ENCODE data around the gene KCNQ1OT1.

KCNQ1OT1 gene

DNA sequence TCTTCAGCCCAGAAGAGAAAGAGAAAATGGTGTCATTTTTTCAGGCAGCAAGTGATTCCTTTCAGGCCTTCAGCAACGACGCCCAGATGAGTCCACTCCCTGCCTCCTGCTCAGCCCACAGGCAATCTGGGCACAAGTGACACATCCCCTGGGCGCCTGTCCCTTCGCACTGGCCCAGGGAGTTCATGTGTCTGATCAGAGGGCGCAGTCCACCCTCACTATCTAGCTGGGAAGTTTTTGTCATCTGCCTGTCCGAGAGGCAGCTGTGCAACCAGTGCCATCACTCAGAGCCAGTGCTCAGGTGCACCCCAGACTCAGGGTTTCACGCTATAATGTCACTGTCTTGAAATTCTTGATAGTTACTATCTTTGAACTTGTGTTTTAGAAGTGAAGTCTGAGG, 1.4 kb upstream of the KCNQ1OT1 start:
- no peak for DNase-seq

DNA sequence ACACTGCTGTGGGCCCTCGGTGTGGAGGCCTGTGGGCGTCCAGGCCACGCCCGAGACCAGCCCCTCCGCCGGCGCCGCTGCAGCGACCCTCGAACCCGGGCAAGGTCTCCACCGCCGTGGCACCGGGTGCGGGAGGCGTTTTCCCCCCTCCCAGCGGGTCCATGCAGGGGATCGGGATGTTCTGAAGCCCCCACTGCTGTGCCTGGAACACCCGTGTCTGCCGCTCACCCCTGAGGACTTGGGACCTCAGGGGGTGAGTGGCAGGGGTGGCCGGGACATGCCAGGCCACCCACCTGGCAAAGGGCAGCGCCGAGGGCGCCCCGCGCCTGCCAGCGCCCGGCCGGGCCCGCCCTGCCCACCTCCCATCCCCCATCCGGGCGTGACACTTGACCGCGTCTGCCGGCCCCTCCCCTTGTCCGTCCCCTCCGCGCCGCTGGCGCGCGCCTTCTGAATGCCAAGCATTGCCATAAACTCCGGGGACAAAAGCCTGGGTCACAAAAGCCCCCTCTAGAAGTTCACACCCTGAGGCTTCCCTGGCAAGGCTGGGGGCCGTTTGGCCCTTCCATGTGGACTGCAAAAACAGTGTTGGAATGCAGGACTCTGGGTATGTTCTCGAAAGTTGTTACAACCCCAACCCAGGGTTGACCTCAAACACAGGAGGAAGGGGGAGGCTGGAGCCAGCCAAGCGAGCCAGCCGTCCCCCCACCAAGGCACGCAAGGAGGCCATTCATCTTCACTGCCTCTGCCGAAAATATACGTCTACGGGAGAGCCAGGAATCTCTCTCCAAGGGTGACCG, 819 bp upstream of the KCNQ1OT1 start:
- DNase-seq = no peak

DNA sequence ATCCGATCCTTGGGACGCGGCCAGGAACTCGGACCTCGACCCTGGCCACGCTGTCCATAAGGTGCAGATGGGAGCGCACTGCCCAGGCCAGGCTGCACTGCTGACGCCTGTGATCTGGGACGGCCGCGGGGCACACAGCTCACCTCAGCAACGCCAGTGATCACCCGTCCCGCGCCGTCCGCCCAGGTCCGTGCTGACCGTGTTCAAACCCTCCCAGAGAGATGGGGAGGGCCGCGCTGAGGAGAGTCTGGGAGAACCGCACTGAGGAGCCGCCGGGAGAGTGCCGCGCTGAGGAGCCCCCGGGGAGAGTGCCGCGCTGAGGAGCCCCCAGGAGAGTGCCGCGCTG, 636 bp downstream of the KCNQ1OT1 start:
- no peak for DNase-seq

DNA sequence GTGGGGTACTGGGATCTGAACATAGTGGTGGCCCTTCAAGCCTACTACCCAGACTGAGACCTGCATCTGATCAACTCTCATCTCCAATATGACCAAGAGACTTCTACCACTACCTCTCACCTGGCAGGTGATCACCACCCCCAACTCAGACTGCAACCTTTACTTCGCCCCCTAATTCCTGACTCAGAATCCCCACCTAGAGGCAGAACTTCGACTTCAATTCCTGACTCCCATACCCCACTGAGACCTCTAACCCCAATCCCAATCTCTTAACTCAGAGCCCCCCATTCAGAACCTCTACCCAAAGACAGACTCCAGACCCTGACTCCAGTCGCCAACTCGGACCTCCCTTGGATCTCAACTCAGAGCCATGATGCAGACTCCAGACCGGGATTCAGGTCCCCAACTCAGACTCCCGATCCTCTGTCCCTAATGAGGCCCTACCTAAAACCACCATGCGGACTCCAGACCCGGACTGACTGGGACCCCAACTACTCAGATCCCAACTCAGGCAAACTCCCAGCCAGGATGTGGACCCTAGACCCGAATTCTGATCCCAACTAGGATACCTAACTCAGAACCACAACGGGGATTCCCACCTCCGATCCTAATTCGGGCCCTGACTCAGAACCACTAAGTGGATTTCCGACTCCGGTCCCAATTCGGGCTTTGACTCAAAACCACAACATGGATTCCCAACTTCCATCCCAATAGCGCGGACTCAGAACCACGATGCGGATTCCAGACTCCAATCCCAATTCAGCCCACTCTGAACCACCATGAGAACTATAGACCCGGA, 1.2 kb downstream of the KCNQ1OT1 start:
- no peak for DNase-seq

DNA sequence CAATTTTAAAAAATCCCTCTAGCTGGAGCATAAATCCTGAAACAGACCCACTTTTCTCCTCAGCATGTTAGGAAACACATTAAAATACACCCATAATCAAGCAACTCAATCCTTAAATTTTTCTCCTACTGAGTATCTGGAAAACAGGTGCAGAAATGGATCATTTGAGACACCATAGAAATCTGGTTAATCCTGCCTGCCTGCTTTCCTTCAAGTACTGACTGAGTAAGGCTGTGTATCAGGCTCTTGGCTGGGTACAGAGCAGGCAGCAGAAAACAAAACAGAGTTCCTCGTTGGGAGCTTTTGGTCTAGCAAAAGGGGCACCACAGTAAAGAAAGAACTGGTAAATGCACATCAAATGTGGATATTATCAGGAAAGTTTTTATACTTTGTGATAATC, 1.9 kb downstream of the KCNQ1OT1 start:
- no peak for DNase-seq

DNA sequence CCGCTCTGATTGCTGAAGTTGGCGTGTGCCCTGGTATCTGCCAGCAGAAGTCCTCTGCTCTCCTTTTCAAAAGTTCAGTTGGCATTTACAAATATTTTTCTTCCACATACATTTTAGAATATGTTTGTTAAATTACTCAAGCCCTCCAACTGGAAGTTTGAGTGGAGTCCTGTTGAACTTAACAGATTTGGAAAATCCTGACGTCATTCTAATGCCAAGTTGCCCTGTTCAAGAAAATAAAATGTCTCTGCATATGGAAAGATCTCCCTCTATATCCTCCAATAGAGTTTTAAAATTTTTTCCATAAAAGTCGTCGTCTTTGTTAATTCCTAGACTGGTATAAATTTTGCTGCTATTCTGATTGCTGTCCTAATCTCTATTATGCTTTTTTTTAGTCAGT, 3.3 kb downstream of the KCNQ1OT1 start:
- no peak for DNase-seq

DNA sequence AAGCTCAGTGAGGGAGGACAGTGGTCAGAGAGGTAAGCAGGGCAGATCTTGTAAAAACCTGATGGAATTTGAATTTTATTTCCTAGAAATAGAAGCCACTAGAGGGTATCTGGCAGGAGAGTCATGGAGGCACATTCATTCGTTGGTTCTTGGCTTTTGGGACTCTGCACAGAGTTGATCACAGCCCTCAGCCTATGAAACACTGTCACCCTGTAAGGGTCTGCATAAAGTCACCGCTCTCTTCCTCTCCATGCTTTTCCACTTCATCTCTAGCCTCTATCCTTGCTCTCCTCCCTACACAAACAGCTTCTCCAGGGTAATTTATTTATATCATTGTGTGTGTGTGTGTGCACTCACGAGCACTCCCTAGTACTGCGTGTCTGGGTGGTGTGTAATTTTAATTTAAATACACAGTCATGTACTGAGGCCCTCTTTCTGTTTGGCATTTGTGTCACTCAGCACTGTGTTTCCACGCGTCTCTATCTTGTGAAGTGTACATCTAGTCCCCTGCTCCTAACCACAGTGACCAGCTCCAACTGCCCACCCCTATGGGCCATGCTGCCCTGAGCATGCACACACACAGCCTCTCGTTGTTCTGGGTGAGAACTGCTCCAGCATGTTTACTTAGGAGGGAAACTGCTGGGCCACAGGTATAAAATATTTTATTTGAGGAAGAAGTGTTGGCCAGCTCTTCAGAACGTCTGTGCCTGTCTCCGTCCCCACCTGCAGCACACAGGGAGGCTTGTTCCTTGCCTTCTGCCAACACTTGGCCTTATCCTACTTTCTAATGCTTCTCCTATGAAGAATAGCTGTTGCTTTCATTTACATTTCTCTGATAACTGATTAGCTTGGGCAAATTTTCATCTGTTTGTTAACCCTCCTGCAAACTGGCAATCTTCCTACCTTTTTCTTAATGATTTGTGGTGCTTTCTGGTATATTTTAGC, 4.5 kb downstream of the KCNQ1OT1 start:
- no peak for DNase-seq

DNA sequence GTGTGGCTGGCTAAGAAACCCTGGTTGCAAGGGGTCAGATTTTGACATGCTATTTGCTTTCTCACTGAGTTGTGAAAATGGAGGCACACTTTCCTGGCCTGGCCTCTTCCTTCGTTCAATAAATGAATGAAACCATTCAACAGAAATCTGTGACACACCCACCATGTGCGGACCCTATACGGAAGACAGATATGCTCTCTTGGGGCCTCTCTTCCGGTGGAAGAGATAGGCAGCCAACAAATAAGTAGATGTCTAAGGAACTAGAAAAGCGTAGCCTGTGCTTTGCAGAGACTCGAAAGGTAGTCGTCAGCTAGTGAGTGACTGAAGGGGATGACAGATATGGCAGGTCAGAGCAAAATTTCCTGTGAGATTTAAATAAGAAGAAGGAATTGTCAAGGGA, 5.3 kb downstream of the KCNQ1OT1 start:
- no peak for DNase-seq

DNA sequence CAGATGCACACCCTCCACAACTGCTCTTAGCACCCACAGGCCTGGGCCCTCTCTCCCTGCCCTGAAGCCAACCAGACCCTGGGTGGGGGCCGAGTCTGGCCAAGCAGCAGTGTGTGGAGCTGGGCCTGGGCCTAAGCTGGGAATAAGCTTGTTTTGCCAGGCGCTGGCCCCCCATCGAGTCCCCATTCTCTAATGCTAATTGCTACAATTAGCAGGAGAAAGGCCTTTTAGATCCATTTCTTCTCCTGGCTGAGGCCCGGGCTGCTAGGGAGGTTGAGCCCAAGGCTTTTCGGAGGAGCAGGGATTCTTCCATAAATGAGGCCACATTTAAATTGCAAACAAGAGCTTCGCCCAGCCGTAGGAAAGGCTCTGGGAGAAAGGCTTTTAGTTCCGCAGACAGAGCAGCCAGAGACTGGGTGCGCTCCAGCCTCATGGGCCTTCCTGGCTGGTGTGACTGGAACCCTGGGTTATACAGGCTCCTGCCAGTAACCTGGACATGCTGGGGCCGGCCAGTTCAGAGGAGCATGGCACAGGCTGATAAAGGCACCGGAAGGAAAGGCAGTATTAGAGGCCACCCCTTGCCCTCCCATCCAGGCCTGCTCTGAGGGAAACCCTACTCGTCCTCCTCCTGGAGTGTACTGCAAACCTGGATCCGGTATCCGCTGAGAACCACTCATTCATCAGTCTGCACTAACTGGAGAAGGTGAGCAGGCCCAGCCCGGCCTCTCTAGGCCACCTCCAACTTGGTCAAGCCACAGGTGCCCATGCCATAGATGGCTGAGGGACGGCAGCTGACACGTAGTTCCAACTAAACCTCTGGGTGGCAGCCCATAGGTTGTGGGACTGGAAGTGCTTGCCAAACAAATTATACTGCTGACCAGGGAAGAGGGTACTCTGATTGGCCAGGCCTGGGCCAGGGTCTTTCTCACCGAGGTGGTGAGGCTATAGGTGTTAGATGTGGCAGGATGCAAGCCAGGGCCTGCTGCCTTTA, 6.2 kb downstream of the KCNQ1OT1 start:
- no peak for DNase-seq

DNA sequence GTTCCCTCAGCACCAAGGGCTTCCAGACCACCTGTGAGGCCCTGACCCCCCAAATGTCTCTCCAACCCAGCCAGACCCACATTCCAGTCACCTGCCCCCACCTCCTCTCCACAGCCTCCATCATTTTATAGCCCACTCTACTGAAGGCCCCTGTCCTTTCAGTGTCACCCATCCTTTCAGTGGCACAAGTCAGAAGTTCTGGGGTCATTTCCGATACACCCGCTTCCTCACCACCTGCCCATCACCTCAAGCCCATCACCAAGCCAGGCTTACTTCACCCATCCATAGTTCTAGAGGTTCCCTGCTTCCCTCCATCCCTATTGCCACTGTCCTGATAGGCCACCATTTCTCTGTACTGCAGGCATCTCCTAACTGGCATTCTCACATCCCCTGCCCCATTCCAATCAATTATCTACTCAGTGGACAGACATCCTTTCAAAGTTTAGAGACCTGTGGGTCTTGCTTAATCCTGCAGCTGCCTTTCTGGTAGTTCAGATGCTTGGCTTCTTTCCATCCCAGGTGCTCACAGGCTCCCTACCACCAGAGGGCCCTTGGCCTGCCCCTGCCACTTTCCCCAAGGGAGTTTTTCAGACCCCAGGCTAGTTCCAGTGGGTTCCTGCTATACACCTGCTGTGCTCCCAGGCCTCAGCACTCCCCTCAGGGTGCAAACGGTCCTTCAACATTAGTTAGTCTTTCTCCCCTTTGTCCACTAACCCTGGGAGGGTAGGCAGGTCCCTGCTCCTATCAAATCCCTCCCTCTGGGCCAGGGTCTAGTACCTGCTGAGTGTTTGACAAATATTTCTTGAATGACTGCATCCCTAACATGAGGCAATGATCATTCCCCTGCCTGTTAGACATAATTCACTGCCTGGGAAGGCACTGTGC, 7.6 kb downstream of the KCNQ1OT1 start:
- DNase-seq = no peak

DNA sequence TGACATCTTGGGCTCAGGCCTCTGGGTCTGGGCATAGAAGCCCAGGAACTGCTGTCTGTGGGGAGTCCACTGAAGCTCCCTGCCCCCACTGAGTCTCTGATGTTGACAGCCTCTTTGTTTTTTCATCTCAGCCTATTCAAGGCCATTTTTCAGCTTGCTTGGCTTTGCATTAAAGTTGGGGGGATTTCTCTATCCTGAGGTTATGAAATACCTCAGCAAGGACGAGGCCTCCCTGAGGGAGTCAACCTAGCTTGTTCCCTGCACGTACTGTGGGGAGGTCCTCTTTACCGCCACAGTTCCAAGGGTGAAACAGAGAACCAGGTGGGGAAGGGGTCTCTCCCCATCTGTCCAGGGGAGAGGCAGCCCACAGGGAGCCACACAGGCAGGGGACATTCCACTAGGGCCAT, 8.4 kb downstream of the KCNQ1OT1 start:
- no peak for DNase-seq

DNA sequence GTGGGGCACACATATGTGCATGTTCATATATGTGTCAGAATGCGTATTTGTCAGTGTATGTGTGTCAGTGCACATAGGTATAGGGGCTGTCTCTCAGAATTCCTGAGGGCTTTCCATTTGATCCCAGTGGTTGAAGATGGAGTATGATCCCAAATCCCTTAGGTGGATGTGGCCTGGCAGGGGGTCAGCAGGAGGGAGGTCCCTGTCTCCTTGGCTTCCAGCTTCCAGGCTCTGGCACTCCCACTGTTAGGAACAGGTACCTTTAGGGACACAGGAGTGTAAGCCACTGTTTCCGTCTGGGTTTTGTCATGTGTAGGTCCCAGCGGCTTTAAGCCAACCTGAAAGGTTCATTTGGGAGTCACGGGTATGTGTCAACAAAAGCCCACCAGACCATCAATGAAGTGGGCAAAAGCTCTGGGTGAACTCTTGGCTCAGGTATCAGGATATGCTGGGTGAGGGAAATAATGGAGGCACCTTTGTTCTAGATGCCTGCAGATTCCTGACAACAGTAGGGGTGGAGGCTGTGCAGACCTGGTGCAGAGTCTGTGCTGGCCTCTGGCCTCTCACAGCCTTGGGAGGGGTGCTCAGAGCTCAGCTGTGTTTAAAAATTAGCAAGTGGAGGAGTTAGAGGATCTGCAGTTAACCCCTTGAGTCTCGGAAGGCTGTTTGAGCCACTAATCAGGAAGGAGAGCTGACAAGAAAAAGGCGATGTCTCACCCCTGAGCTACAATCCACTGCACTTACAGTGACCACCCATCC, 9.0 kb downstream of the KCNQ1OT1 start:
- DNase-seq = no peak

DNA sequence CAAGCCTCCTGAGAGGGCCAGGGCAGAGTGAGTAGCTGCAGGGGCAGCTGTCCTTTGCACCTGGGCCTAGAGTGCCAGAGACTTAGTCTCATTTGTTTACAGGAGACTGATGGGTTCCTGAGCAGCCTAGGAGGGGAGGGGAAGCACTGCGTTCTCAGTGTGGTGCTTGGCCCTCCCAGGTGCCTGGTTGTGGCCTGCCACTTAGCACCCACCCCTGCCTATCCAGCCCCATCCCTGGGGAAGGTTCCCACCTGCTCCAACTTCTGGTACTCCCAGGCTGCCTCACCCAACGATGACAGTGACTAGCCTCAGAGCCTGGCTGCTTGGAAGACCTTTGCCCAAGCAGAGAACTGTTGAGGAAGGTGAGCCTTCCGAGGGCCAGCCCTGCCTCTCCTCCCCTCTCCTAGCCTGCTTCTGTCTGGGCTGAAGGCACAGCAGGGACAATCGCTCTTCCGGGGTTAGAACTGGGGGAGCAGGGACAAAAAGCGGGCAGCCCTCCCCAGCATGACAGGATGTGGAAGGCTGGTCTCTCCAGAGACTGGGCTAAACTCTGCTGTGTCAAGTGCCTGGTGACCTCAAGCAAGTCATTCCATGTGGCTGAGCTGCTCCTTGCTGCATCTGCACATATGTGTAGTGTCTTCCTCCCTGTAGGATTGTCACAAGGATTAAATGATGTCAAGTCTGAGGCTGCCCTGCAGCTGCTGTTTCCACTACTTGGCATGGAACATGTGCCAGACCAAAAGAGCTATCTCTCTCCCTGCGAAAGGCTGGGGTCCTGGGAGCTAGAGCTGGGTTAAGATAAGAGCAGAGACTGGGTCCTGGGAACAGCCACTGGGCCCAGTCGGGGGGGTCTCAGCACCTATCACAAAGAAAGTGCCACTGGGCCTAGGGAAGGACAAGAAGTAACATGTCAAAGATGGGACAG, 9.9 kb downstream of the KCNQ1OT1 start:
- DNase-seq = no peak

DNA sequence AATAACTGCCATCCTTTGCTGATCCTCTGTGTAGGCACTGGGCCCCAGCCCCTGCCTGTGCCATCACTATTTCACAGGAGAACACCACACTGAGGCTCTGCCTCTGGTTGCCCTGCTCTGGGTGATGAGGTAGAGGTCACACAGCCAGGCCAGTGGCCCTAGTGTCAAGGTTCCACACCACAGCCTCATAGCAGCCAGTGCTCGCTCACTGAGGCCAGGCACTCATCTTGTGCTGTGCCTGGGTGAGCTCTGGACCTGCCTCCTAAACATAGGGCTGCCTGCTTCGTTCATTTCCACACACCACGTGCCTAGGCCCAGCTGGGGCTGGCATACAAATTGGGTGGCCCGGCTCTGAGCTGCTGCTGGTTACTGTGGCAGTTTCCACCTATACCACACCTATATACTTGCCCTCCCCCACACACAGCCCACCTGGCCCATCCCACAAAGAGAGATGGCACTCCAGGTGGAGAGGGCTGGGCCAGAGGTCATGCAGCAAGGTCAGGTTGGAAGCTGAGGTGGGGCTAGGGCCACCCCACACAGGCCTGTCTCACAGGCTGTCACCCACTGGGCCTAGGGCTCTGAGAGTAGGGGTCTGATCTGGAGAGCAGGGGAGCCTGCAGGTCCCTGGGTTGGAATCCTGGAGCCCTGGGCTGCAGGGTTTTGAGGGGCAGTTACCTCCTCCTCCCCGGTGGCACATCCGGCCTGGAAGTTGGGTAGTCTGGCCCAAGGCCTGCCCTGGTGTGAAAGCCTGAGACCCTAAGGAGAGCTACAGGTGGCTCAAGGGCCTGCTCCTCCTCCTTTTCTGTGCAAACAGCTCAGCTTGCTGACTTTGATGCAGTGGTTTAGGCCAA, 11.2 kb downstream of the KCNQ1OT1 start:
- DNase-seq = no peak

DNA sequence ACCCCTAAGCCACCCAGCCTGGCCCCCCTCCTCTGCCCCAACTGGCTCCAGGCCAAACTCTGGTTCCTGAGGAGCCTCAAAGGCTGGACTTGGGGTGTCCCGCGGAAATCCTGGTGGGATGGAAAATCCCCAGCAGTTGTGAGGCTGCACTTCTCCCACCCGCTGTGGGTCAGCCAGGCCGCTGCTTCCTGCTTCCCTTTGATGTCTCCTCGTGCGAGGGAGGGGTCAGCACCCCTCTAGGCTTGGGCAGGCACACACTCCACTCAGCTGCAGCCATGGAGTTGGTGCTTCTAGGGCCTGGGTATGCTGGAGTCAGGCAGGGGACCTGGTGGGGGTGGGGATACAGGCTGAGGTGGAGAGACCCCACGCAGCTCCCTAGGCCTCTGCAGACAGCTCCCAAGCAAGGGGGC, 12.0 kb downstream of the KCNQ1OT1 start:
- DNase-seq = no peak

DNA sequence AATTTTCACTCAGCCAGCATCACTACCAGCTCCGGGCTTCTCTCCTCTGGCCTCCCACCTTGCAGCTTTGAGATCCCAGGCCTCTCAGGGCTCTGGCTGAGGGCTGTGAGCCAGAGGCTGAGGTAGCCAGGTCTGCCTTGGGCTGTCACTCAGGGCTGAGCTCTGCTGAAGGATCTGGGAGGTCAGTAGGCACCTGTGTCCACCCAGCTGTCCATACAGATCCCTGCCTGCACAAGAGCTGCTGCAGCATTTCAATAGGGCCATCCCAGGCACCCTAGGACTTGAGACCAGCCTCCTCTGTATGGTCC, 12.6 kb downstream of the KCNQ1OT1 start:
- no peak for DNase-seq

DNA sequence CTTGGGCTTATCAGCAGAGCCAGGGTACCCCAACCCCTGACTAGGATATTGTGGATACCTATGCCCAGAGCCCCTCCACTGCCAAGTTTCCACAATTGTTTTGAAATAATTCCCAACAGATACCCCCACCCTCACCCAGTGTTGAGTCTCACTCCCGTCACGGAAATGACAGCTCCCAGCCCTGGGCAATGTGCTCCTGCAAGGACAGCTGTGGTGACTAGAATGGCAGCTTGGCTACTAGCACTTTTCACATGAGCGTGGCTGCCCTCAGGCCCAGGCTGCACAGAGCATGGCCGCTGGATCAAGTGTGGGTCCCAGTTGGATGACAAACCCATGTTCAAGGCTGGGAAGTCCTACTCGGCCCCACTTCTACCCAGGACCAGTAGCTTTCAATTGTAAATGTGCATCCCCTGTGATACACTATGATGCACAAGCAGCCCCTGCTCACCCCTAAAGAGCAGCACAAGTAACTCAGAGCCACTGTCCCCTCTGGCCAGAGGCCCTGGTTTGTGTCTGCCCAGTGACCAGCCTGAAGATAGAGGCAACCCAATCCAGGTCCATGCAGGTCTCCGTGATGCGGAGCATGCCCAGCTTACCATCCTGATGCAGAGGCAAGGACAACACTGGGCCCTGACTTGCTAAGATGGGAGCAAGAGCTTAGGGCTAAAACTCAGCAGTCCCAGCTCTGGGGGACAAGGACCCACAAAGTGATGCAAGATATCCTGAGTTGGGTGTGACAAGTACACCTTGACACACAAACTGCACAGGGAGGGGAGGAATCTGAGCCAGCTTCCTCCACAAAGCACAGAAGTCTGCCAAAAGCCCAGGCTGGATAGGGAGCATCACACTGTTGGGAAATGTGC, 13.2 kb downstream of the KCNQ1OT1 start:
- DNase-seq = no peak

Measured in NCI-H2227 treated with DMSO at 0.1 percent for 48 hours (cell line).